K562 (cell line): ENCODE results near the gene MGAT4B. TPM values are rescaled to one million over a fixed set of nuclear protein-coding genes. Genes with fewer than 3 reads are reported as not detected.

ENCODE experiments used
- COPS2 ChIP-seq: fragments of 450-650 bp; conservative IDR thresholded peaks from 2 replicates; pipeline ENCODE4 v1.6.1; 2016; ENCODE audit warnings: mild to moderate bottlenecking, moderate library complexity
- FIP1L1 ChIP-seq: fragments of 200-400 bp; formaldehyde crosslinking; IDR thresholded peaks from 2 replicates; pipeline ENCODE4 v1.6.1; 2018; ENCODE audit warnings: mild to moderate bottlenecking, low read depth, low read length; ENCODE audit not compliant: poor library complexity, severe bottlenecking
- POLR2B ChIP-seq: fragments of 450-650 bp; IDR thresholded peaks from 2 replicates; pipeline ENCODE4 v1.6.1; 2018; ENCODE audit warnings: low read depth; ENCODE audit not compliant: partially characterized antibody
- SAFB2 ChIP-seq: fragments of 200-400 bp; formaldehyde crosslinking; IDR thresholded peaks from 2 replicates; pipeline ENCODE4 v1.6.1; 2018; ENCODE audit warnings: borderline replicate concordance, low read length, low read depth, moderate library complexity; ENCODE audit not compliant: severe bottlenecking
- polyA plus RNA-seq, 8 experiments: library from polyadenylated mRNA; depleted of rRNA in 4 of 8; stranded (reverse) in 5 of 8; unstranded in 3 of 8; fragments of >200 nt; fragmentation: Nextera tagmentation in 2 of 8; fragmentation: Illumina TruSeq in 1 of 8; extraction: Ambion mirVana in 2 of 8; extraction: Trizol in 1 of 8; gene quantifications; 2 replicates each; pipeline versions ENCODE4 v1.2.1 to v1.2.3, GENCODE V29; 2011 to 2014; ENCODE audit warnings: inconsistent platforms in 1 of 8, missing spikeins in 1 of 8
- total RNA-seq, 7 experiments: library from RNA; depleted of rRNA in 6 of 7; stranded (reverse); fragments of >200 nt in 6 of 7; fragmentation: Illumina TruSeq in 2 of 7; extraction: Trizol in 2 of 7; gene quantifications; 2 replicates each; pipeline versions ENCODE4 v1.2.1 to v1.2.3, GENCODE V29; 2011 to 2021; ENCODE audit warnings: low replicate concordance in 1 of 7
- TF ChIP-seq, protein P1 (sequence below): fragments of 200-800 bp; sonication (Bioruptor generic); IDR thresholded peaks from 2 replicates; pipeline ENCODE4 v1.6.1; 2017; ENCODE audit warnings: missing genetic modification characterization, missing compliant biosample characterization
- TF ChIP-seq, protein P2 (sequence below): fragments of 450-650 bp; IDR thresholded peaks from 2 replicates; pipeline ENCODE4 v1.6.1; 2017; ENCODE audit warnings: mild to moderate bottlenecking, moderate library complexity

MGAT4B gene
- total and polyA plus RNA-seq, 9 of the 15 experiments (the other 6 are each of a cell fraction or from before 2014, with no cell fraction given): 0.34 to 133 (median 75.4) TPM

DNA sequence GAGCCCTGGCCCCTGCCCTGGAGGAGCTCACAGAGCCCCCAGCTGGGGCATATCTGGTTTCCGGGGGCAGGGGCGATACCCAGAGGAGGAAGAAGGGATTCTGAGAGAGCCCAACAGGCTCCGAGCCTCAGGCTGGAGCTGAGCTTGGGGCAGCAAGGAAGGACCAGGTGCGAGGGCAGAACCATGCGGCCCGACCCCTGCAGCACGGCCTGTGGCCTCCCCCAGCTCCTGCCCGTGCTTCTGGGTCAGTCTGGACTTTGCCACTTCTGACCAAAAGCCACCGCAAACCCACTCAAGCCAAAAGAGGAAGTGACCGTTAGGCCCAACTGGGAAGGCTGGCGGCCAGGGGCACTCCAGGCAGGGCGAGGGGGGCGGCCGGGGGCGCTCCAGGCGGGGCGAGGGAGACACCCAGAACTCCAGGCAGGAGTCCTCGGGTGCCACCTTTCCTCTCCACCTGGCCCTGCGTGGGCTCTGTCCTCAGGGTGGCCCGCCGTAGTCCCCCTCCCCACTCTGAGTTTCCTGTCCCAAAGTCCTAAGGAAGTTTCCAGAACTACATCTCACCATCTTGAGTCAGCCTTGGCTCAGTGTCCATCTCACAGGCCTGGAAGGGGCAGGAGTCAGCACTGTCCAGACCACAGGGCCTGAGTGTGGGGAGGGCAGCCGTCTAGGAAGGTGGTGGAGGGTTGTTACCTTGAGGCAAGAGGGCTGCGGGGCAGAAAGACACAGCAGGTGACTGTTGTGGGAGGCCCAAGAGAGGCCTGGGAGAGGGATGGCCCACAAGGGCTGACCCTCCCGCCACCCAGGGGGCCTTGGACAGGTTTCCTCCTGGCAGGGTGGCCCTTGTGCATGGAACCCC, 13.8 kb downstream of the MGAT4B start (continued):
- TF ChIP-seq, protein P1, sequence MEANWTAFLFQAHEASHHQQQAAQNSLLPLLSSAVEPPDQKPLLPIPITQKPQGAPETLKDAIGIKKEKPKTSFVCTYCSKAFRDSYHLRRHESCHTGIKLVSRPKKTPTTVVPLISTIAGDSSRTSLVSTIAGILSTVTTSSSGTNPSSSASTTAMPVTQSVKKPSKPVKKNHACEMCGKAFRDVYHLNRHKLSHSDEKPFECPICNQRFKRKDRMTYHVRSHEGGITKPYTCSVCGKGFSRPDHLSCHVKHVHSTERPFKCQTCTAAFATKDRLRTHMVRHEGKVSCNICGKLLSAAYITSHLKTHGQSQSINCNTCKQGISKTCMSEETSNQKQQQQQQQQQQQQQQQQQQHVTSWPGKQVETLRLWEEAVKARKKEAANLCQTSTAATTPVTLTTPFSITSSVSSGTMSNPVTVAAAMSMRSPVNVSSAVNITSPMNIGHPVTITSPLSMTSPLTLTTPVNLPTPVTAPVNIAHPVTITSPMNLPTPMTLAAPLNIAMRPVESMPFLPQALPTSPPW (CRISPR knock-in tag): peak; percentile 65
- no peak for TF ChIP-seq SAFB2
- TF ChIP-seq, protein P2, sequence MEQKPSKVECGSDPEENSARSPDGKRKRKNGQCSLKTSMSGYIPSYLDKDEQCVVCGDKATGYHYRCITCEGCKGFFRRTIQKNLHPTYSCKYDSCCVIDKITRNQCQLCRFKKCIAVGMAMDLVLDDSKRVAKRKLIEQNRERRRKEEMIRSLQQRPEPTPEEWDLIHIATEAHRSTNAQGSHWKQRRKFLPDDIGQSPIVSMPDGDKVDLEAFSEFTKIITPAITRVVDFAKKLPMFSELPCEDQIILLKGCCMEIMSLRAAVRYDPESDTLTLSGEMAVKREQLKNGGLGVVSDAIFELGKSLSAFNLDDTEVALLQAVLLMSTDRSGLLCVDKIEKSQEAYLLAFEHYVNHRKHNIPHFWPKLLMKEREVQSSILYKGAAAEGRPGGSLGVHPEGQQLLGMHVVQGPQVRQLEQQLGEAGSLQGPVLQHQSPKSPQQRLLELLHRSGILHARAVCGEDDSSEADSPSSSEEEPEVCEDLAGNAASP: no peak
- no peak for TF ChIP-seq POLR2B
- no peak for TF ChIP-seq FIP1L1
- TF ChIP-seq COPS2: no peak
